Measurements from ENCODE around the gene MPRIP.

MPRIP gene

GRCh38 chr17:17088541-17089525 lies 46.6 kb downstream of the MPRIP start:
- no peak for DNase-seq (ENCODE audit: low spot score)

- no peak for DNase-seq (ENCODE audit: low spot score)
Observed at GRCh38 chr17:17089796-17090641, 47.8 kb downstream of the MPRIP start.

GRCh38 chr17:17090642-17091103 lies 48.4 kb downstream of the MPRIP start:
- no peak for DNase-seq (ENCODE audit: low spot score)

- no peak for DNase-seq (ENCODE audit: low spot score)
Observed at GRCh38 chr17:17091276-17091675, 49.0 kb downstream of the MPRIP start.

GRCh38 chr17:17091856-17092756 lies 49.8 kb downstream of the MPRIP start:
- no peak for DNase-seq (ENCODE audit: low spot score)

GRCh38 chr17:17093764-17094163 lies 51.5 kb downstream of the MPRIP start:
- DNase-seq (ENCODE audit: low spot score), result no peak

GRCh38 chr17:17096438-17097178 lies 54.4 kb downstream of the MPRIP start:
- DNase-seq (ENCODE audit: low spot score), result no peak

- DNase-seq (ENCODE audit: low spot score), result no peak
Observed at GRCh38 chr17:17097763-17098345, 55.6 kb downstream of the MPRIP start.

GRCh38 chr17:17098551-17099179 lies 56.4 kb downstream of the MPRIP start:
- no peak for DNase-seq (ENCODE audit: low spot score)

- no peak for DNase-seq (ENCODE audit: low spot score)
Observed at GRCh38 chr17:17102176-17102575, 59.9 kb downstream of the MPRIP start.

- DNase-seq (ENCODE audit: low spot score), result no peak
Observed at GRCh38 chr17:17103160-17103559, 60.9 kb downstream of the MPRIP start.

GRCh38 chr17:17104036-17104435 lies 61.8 kb downstream of the MPRIP start:
- no peak for DNase-seq (ENCODE audit: low spot score)

- DNase-seq (ENCODE audit: low spot score), result no peak
Observed at GRCh38 chr17:17104494-17104893, 62.2 kb downstream of the MPRIP start.

GRCh38 chr17:17105976-17106375 lies 63.7 kb downstream of the MPRIP start:
- no peak for DNase-seq (ENCODE audit: low spot score)

GRCh38 chr17:17106756-17107155 lies 64.5 kb downstream of the MPRIP start:
- no peak for DNase-seq (ENCODE audit: low spot score)

GRCh38 chr17:17107281-17107680 lies 65.0 kb downstream of the MPRIP start:
- no peak for DNase-seq (ENCODE audit: low spot score)

- no peak for DNase-seq (ENCODE audit: low spot score)
Observed at GRCh38 chr17:17107891-17108431, 65.7 kb downstream of the MPRIP start.

- DNase-seq (ENCODE audit: low spot score), result no peak
Observed at GRCh38 chr17:17108451-17109049, 66.3 kb downstream of the MPRIP start.

- peak; percentile 18 for DNase-seq (ENCODE audit: low spot score)
Observed at GRCh38 chr17:17109256-17109655, 67.0 kb downstream of the MPRIP start.
